Measurements from ENCODE around the gene IZUMO4. TPM values are rescaled to one million over a fixed set of nuclear protein-coding genes. Genes with fewer than 3 reads are reported as not detected.

IZUMO4 gene
- polyA plus RNA-seq, 1 donor from 2014 or later = 39.3 TPM

DNA sequence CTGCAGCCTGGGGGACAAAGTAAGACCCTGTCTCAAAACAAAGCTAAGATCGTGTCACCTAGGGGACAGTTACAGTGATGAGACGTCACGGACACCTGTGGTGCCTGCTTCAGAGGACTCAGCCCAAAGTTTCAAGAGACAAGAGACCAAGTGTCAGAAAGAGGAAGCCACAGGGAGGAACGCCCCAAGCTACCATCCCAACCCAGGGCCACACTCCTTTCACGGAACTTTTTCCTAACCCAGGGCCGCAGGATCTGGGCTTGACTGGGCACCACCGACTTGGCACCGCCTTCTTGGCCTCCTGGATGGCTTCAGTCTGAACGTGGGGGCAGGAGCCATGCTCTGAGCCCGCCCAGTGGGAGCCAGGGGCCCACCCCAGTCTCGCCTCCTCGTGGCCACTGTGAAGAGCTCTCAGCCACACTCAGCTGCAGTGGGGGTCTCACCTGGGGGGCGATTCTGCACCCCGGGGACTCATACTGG, 9.1 kb upstream of the IZUMO4 start:
- TF ChIP-seq REST (IDR thresholded peaks at IDR 0.05; ENCODE audit: borderline replicate concordance) (no peak), POLR2AphosphoS5 (IDR thresholded peaks at IDR 0.05) (no peak), EP300 (conservative IDR thresholded peaks at IDR 0.05; ENCODE audit: poor library complexity, severe bottlenecking) (no peak), SMC3 (conservative IDR thresholded peaks at IDR 0.05; ENCODE audit: poor library complexity) (no peak)
- TF ChIP-seq, protein P1, sequence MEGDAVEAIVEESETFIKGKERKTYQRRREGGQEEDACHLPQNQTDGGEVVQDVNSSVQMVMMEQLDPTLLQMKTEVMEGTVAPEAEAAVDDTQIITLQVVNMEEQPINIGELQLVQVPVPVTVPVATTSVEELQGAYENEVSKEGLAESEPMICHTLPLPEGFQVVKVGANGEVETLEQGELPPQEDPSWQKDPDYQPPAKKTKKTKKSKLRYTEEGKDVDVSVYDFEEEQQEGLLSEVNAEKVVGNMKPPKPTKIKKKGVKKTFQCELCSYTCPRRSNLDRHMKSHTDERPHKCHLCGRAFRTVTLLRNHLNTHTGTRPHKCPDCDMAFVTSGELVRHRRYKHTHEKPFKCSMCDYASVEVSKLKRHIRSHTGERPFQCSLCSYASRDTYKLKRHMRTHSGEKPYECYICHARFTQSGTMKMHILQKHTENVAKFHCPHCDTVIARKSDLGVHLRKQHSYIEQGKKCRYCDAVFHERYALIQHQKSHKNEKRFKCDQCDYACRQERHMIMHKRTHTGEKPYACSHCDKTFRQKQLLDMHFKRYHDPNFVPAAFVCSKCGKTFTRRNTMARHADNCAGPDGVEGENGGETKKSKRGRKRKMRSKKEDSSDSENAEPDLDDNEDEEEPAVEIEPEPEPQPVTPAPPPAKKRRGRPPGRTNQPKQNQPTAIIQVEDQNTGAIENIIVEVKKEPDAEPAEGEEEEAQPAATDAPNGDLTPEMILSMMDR (IDR thresholded peaks at IDR 0.05; ENCODE audit: poor library complexity, severe bottlenecking) = no peak
- H3K79me2 ChIP-seq (replicated peaks; ENCODE audit: insufficient read depth, low read length) = no peaks in the 10 kb centered on the region

GRCh38 chr19:2089001-2089711, 7.6 kb upstream of the IZUMO4 start:
- Histone ChIP-seq H3K36me3 (ENCODE audit: insufficient read depth, low read length) (no peaks in the 10 kb centered on the region), H3K4me3 (ENCODE audit: low read length) (no peak overlapping the region), H2AFZ (ENCODE audit: low read depth, low read length) (no peak overlapping the region), H3K27ac (ENCODE audit: low read length) (no peak overlapping the region), H3K9me2 (ENCODE audit: insufficient read depth, low read length) (no peaks in the 10 kb centered on the region), H3K9me3 (ENCODE audit: low read length) (no peaks in the 10 kb centered on the region), H3K4me2 (ENCODE audit: low read length) (no peak overlapping the region), H4K20me1 (ENCODE audit: insufficient read depth) (no peaks in the 10 kb centered on the region), H3K27me3 (ENCODE audit: insufficient read depth, low read depth, low read length) (no peaks in the 10 kb centered on the region), H3F3A (ENCODE audit: insufficient read depth, low read length, poor library complexity, severe bottlenecking) (no peaks in the 10 kb centered on the region), H3K79me2 (replicated peaks; ENCODE audit: insufficient read depth, low read length) (no peaks in the 10 kb centered on the region), H3K9ac (ENCODE audit: low read length) (no peak overlapping the region)
- TF ChIP-seq, protein P1 (IDR thresholded peaks at IDR 0.05; ENCODE audit: poor library complexity, severe bottlenecking) = no peak
- TF ChIP-seq MXI1 (conservative IDR thresholded peaks at IDR 0.05; ENCODE audit: poor library complexity, severe bottlenecking) (no peak), EP300 (conservative IDR thresholded peaks at IDR 0.05; ENCODE audit: poor library complexity, severe bottlenecking) (no peak), TAF1 (IDR thresholded peaks at IDR 0.05; ENCODE audit: low read depth) (no peak), EZH2 (IDR thresholded peaks at IDR 0.05; ENCODE audit: borderline replicate concordance, insufficient read depth, low read length, poor library complexity, severe bottlenecking) (no peak), POLR2AphosphoS5 (IDR thresholded peaks at IDR 0.05) (no peak), SMC3 (conservative IDR thresholded peaks at IDR 0.05; ENCODE audit: poor library complexity) (no peak), REST (IDR thresholded peaks at IDR 0.05; ENCODE audit: borderline replicate concordance) (no peak), RAD21 (conservative IDR thresholded peaks at IDR 0.05) (no peak)

More for the DNA sequence above, 9.1 kb upstream of the IZUMO4 start:
- Histone ChIP-seq H3K9me2 (ENCODE audit: insufficient read depth, low read length) (no peaks in the 10 kb centered on the region), H3K4me3 (ENCODE audit: low read length) (no peak overlapping the region), H4K20me1 (ENCODE audit: insufficient read depth) (no peaks in the 10 kb centered on the region), H3K4me2 (ENCODE audit: low read length) (no peak overlapping the region), H3F3A (ENCODE audit: insufficient read depth, low read length, poor library complexity, severe bottlenecking) (no peaks in the 10 kb centered on the region), H3K9ac (ENCODE audit: low read length) (no peak overlapping the region), H2AFZ (ENCODE audit: low read depth, low read length) (no peak overlapping the region), H3K27me3 (ENCODE audit: insufficient read depth, low read depth, low read length) (no peaks in the 10 kb centered on the region), H3K9me3 (ENCODE audit: low read length) (no peaks in the 10 kb centered on the region), H3K36me3 (ENCODE audit: insufficient read depth, low read length) (no peaks in the 10 kb centered on the region), H3K27ac (ENCODE audit: low read length) (no peak overlapping the region)
